Coronary artery (tissue), 2 donors: ENCODE results near the gene BARD1.

Source experiments
- DNase-seq: peaks from one replicate; pipeline ENCODE4 v3.0.0-alpha.2; 2017; ENCODE audit warnings: low spot score
- H3K27ac ChIP-seq, 2 donors: fragments of 200-600 bp; sonication (generic); one replicate each; pipeline ENCODE4 v1.5.1; 2016 to 2019
- H3K4me3 ChIP-seq: fragments of 200-600 bp; sonication (generic); 2 replicates; pipeline ENCODE4 v1.5.1; 2016; ENCODE audit warnings: mild to moderate bottlenecking, moderate library complexity
- TF ChIP-seq, protein P1 (sequence below): fragments of 200-600 bp; sonication (generic); IDR thresholded peaks from one replicate; pipeline ENCODE4 v1.5.1; 2019; ENCODE audit warnings: antibody characterized with exemption

Gene BARD1

DNA sequence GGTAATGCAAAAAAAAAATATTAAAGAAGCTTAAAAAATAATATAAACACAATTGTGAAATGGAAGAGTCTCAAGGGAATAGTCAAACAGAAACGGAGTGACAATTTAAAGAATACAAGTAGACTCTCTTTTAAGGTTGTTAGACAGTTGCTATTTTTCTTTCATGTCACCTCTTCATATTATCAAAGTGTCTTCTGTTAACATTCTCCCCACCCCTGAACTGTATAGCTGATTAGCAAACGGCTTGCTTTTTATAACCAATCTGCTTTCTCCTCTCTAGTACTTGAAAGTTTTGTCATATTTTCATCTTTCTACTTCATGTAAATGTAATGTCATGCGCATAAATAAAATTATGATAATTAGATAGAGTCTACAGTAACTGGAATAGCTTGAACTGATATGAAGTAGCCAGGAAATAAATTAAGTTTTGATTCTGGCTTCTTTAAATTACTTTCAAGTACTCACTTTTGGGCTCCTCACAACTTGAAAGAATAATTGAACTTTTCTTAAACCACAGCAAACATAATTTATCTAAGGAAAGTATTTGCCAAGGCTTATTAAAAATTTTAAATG lies 37.0 kb downstream of the BARD1 start:
- Histone ChIP-seq H3K27ac (no peak overlapping the region), H3K4me3 (no peak overlapping the region)
- DNase-seq, result no peak
- TF ChIP-seq, protein P1, sequence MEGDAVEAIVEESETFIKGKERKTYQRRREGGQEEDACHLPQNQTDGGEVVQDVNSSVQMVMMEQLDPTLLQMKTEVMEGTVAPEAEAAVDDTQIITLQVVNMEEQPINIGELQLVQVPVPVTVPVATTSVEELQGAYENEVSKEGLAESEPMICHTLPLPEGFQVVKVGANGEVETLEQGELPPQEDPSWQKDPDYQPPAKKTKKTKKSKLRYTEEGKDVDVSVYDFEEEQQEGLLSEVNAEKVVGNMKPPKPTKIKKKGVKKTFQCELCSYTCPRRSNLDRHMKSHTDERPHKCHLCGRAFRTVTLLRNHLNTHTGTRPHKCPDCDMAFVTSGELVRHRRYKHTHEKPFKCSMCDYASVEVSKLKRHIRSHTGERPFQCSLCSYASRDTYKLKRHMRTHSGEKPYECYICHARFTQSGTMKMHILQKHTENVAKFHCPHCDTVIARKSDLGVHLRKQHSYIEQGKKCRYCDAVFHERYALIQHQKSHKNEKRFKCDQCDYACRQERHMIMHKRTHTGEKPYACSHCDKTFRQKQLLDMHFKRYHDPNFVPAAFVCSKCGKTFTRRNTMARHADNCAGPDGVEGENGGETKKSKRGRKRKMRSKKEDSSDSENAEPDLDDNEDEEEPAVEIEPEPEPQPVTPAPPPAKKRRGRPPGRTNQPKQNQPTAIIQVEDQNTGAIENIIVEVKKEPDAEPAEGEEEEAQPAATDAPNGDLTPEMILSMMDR, result no peak

DNA sequence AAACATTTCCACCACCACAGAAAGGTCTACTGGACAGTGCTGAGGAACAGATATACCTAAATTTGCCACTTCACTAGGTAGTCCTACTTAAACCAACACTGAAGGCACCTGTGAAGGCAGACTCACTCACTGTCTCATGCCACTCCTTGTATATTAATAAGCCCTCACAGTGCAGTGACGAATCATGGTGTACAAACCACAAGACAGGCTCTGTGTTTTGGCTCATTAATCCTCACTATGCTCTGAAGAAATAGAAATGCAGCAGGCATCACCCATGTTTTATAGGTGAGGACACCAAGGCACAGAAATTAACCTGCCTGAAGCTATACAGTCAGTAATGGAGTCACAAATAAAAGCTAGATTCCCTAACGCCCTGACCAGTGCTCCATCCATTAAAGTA lies 44.3 kb downstream of the BARD1 start:
- TF ChIP-seq, protein P1, result no peak
- H3K4me3 ChIP-seq, result no peak overlapping the region
- H3K27ac ChIP-seq, result no peak overlapping the region
- DNase-seq, result no peak

DNA sequence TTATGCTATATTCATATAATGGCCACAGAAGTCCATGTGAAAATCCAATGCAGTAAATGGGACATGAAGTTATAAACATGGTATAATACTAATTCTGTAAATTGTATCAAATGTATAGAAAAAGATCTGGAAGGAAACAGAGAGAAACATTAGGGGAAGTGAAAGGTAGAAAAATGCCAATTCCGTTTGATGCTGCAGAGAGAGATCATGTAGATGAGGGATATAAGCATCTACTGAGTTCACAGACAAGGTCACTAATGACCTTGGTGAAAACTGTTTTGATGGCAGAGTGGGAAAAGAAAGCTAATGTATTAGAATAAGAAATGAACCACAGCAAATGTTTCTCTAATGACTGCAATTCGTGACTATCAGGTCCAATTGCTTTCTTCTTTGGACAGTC lies 56.0 kb downstream of the BARD1 start:
- DNase-seq, result no peak
- TF ChIP-seq, protein P1, result no peak
- Histone ChIP-seq H3K27ac (no peak overlapping the region), H3K4me3 (no peak overlapping the region)

DNA sequence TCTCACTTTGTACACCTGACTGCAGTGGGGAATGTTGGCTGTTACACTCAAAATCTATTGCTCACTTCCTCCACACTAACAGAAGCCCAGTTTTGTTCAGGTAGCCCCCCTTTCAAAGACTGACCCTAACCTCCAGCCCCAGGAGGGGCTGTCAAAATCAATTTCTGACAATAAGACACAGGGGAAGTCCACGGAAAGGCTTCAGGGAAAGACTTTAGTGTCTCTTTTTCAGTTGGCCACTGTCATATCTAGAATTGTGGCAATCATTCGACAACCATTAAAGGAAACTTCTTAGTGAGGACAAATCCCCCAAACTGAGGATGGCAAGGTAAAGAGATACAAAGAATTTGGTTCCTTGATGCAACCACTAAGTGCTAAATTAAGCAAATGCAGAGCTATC lies 59.0 kb downstream of the BARD1 start:
- TF ChIP-seq, protein P1, result no peak
- no peak for DNase-seq
- H3K27ac ChIP-seq, result no peak overlapping the region
- no peak overlapping the region for H3K4me3 ChIP-seq

DNA sequence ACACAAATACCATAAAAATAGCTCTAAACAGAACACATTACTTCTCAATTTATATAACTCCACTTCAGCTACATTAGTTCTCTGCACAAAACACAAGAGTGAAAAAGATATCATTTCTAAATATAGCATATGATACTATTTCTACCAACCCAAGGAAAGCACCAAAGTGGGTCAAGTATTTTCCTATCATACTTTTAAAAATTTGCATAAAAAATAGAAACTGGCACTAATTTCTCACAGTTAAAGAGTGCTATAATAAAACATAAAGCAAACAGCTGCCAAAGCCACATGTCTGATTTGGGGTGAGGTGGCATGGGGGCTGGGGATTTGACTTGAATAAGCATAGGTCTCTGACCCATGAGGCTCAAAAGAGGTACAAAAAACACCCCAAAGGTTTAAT lies 61.5 kb downstream of the BARD1 start:
- TF ChIP-seq, protein P1, result no peak
- Histone ChIP-seq H3K4me3 (no peak overlapping the region), H3K27ac (no peak overlapping the region)
- DNase-seq, result no peak

DNA sequence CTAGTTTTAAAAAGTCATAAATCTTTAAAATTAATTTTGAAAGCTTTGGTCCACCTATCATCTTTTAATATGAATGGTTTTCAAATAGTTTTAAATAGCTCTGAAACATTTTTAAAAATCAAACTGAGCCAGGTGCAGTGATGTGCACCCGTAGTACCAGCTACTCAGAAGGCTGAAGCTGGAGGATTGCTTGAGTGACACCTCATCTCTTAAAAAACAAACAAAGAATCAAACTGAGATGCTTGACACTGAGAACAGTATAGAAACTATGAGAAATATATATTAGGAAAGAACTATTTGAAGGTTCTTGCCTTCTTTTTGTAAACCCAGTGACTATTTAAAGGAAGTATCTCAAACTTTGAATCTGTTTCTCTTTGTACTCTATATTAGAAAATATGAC lies 67.4 kb downstream of the BARD1 start:
- Histone ChIP-seq H3K27ac (no peak overlapping the region), H3K4me3 (no peak overlapping the region)
- no peak for DNase-seq
- TF ChIP-seq, protein P1, result no peak

DNA sequence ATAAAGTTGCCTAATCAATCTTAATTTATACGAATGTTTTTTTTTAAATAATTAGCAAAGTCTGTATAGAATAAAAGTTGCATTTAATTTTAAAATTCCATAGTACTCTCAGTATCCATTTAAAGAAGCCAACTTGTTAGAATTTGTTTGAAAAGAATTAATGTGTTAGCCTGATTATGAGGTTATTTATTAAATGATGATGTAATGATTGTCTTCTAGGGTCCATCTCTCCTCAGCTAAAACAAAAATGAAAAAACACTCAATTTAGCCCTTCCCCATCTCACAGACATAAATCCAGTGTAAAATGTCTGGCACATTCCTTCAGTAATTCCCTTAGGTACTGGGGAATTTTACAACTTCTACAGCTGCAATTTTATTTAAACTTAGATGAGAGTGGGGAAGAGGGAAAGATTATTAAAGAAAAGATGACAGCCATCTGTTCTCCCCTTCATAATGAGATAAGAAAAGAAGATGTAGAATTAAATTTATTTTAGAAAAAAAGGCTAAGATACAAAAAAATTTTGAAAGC lies 68.6 kb downstream of the BARD1 start:
- TF ChIP-seq, protein P1, result no peak
- no peak overlapping the region for H3K27ac ChIP-seq
- DNase-seq, result no peak
- H3K4me3 ChIP-seq, result no peak overlapping the region
